Mammary epithelial cell (primary cell): ENCODE measurements around the gene RAB40AL.

ENCODE experiments used
- CTCF ChIP-seq, 2 donors: IDR thresholded peaks in 1 of 2; conservative IDR thresholded peaks in 1 of 2; 2 replicates each; pipeline ENCODE4 v1.5.1; 2011 to 2012; ENCODE audit warnings: inconsistent platforms in 2 of 2, low read length in 2 of 2, mild to moderate bottlenecking in 2 of 2, control low read depth in 1 of 2, low read depth in 1 of 2; ENCODE audit not compliant: insufficient read depth in 1 of 2; ENCODE audit errors: extremely low read depth in 1 of 2
- EZH2 ChIP-seq: IDR thresholded peaks from 2 replicates; pipeline ENCODE4 v1.6.1; 2012; ENCODE audit warnings: low read length, inconsistent platforms, borderline replicate concordance

- no peak for TF ChIP-seq CTCF (conservative IDR thresholded peaks at IDR 0.05 in 1 of 2, IDR thresholded peaks at IDR 0.05 in 1 of 2; ENCODE audit: extremely low read depth in 1 of 2, insufficient read depth in 1 of 2, low read depth in 1 of 2, low read length in 2 of 2)
- no peak for TF ChIP-seq EZH2
These were observed 45.0 kb upstream of the RAB40AL start for GRCh38 chrX:102892103-102892502.
